ENCODE measurements around the gene CBLB.

The CBLB gene

DNA sequence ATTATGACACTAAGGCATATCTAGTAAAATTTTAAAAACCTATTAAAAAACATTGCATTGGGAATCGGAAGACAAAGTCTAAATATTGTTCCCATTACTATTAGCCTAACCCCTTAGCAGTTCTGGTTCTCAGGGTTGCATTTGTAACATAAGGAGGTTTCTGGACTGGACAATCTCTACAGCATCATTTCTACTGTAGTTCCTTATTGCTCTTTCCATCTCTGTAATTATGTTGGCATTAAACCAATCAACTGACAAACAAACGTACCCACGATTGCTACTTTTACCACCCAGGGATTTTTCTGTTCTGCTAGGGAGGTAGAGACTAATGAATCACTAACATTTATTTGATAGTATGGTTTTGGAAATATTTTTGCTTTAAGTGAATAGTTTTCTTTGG lies 190.8 kb downstream of the CBLB start:
- no peak for DNase-seq

- no peak for DNase-seq
These were observed 192.1 kb downstream of the CBLB start for GRCh38 chr3:105676621-105677300.

- no peak for DNase-seq
These were observed 194.3 kb downstream of the CBLB start for GRCh38 chr3:105674437-105675065.

DNA sequence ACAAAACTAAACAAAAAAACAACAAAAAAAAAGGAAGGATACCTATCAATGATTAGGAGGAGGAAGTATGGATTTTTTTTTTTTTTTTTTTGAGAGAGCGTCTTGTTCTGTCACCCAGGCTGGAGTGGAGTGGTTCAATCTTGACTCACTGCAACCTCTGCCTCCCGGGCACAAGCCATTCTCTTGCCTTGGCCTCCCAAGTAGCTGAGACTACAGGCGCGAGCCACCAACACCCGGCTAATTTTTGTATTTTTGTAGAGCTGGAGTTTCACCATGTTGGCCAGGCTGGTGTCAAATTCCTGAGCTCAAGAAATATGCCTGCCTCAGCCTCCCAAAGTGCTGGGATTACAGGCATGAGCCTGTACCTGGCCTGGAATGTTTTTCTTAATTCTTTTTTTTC lies 195.8 kb downstream of the CBLB start:
- DNase-seq = no peak

- DNase-seq = no peak
These were observed 206.5 kb downstream of the CBLB start for GRCh38 chr3:105662306-105662705.

DNA sequence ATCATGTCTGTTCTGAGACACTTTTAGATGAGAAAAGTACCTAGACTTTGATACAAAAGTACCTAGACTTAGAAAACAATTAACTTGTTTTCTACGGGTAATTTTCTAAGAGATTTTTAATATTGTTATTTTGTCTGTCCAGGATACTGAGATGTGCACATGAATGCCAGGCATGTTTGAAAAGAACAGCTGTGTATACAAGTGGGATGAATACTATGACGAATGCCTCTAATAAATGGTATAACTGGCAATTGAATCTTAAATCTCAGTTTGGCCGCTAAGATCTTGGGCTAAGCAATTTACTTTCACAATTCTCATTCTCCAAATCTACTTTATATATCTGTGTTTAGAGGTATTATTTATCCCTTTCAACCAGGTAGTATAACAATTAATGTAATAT lies 207.4 kb downstream of the CBLB start:
- DNase-seq = no peak

- DNase-seq = no peak
These were observed 211.9 kb downstream of the CBLB start for GRCh38 chr3:105656651-105657504.

DNA sequence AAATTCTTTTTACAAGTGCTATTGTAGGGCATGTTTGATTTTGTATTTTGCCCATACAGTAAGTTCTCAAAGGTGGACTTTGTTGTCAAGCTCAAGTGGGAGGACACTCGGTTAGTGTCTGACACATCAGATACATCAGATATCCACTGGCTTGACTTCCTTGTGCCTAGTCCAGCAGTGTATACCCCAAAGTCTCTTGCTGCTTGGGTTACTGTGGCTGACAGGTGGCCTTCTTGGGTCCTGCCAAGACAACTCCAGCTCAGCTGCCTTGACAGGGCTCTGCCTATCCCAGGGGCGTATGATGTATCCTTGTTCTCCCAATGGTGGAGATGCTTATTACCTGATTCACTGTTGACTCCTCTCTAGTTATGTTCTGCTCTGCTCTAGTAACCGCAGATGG lies 214.9 kb downstream of the CBLB start:
- no peak for DNase-seq

GRCh38 chr3:105653166-105653565 lies 215.6 kb downstream of the CBLB start:
- no peak for DNase-seq

GRCh38 chr3:105649480-105649879 lies 219.3 kb downstream of the CBLB start:
- DNase-seq = no peak

GRCh38 chr3:105647047-105647446 lies 221.8 kb downstream of the CBLB start:
- DNase-seq = no peak

GRCh38 chr3:105639131-105639530 lies 229.7 kb downstream of the CBLB start:
- DNase-seq = no peak

DNA sequence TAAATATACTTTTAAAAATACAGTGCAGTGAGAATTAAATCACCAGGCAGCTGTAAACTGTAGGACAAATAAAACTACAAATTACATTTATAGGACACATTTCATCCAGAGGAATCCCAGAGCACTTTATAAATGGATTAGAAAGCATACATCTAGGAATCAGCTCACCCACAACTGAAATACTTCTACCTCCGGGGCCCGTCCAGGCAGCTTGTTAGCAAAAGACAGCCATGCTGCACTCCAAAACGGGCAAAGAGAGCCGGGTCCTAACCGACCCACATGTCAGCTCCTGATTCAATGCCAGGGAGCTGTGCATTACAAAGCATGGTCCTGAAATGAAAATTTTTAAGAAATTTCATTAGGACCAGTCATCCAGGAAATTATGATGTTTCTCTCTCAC lies 234.1 kb downstream of the CBLB start:
- no peak for DNase-seq

GRCh38 chr3:105629718-105630117 lies 239.1 kb downstream of the CBLB start:
- no peak for DNase-seq

DNA sequence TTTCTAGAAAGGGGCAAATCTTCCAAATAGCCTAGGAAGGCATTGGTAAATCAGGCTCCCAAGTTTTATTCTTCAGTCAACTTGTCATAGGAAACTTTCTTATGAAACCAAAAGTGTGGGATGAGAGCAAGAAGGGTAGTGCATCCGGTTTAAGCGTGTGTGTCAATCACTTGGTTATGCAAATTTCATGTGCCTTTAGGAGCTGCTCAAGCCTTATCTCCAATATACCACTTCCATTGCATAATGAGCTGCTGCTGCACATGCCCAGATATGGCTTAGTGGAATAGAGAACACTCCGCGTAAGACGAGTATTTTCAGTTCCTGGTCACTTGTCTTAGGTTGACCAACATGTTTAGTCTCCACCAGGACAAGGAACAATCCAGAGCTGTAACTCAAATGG lies 242.1 kb downstream of the CBLB start:
- DNase-seq = no peak

DNA sequence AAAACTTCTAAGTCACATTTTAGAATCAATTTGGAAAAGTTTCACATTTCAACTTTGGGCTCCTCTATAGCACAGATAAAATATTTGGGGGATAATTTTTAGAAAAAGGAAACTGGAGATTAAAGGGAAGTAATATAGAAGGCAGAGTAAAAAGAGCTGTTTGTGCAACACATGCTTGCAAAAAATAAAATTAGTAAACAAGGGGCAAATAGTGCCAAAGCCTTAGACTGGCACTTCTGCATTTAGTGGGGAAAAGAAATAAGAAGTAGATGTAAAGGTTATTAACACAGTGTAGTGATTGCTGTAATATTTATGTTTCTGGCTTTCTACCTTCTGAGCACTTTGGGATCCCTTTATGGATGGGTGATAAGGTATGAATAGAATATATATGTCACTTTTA lies 246.6 kb downstream of the CBLB start:
- DNase-seq = no peak

GRCh38 chr3:105620236-105620635 lies 248.6 kb downstream of the CBLB start:
- DNase-seq = no peak

DNA sequence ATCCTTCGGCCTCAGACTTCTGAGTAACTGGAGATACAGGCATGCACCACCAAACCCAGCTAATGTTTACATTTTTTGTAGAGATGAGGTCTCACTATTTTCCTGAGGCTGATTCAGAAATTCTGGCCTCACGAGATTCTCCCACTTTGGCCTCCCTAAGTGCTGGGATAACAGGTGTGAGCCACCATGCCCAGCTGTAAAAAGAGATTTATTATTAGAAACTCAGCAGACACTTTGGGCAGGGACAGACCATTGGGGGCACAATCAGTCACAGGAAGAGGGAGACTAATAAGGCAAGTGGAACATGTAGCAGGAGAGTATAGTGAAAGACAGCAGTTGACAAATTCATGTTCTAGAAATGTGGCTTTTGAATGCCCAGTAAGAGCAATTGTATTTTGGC lies 249.2 kb downstream of the CBLB start:
- no peak for DNase-seq

DNA sequence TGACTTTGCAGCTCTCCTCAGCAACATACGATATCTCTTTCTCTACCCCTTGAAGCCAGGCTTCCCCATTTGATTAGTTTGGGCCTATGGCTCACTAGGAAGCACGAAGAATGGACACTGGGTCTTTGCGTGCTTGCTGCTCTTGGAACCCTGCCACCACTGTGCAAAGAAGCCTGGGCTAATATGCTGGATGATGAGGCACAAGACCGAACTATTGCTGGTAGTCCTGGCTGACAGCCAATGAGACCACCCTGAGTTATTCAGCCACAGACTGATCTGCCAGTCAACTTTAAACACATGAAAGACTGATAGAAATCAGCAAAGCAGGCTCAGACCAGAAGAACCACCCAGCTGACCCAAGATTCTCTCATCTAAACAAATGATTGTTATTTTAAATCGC lies 250.3 kb downstream of the CBLB start:
- DNase-seq = no peak

DNA sequence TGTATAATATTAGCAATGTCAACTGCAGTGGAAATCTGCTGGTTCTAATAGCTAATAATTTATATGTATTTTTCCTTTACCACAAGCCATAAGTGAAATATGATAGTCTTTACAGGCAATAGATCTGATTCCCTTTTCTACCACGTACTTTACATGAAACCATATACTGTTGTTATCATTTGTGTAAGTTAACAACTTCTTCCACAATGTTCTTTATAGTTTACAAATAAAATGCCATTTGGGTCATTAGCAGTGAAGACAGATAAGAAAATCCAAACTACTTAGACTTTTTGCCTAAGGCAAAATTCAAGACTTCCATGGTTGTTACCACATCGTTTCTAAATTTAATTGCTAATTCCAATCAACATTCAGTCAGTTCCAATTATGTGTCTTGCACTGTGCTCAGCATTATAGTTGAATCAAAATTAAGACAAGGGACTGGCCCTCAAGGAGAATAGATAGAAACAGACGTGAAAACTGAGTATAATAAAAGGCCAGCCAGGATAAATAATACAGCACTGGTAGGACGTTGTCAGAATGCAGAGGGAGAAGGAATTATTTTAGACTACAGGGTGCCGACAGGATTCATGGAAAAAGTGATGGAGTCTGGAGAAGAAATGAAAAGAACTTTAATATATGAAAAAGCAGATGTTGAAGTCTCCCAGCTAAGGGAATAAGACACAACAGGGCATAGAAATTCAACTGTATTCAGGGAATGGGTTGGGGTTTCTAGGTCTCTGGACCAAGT lies 252.3 kb downstream of the CBLB start:
- no peak for DNase-seq

DNA sequence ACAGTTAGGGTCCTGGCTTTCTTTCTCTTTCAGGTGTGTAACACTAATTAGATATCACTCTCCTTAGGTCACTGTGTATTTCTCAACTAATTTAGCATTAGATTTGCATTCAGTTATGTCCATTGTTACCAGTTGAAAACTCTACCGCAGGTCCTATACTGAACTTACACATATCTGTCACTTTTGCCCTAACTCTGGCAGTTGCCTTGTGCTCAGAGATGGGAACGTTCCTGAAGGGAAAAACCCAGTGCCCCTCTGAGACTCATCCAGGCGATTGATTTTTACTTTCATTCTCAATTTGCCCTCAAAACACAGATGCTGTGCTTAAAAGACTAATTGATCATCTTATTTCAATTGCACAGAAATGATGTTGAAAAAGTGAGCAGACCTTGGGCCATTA lies 253.0 kb downstream of the CBLB start:
- DNase-seq = no peak

DNA sequence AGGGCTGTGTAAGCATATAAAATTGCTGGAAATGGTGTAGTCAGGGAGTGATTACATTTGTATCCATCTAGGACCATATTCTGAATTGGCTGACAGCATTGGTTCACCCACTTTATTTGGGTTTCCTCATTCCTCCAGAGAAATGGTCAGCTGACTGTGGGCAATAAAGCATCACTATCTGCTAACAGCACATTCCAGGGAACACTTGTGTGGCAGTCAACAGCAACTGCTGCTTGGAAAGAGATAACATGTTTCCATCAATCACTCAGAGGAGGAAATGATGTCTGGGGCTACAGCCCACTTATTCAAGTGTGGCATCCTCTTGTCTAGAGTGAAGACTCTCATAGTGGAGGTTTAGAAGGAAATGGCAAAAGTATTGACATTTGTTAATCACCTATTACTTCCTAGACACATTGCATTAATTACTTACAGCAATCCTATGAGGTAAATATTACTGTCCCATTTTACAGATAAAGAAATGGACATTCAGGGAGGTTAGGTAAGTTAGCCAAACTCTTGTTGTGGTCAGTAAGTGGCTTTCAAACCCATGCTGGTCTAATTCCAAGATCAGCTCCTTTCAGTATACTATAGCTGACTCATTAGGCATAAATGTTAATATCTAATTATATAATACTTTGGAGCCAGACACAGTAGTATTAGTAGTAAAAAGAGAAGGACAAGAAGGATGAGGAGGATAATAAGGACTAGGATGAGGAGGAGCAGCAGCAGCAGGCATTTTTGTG lies 254.4 kb downstream of the CBLB start:
- DNase-seq = no peak

DNA sequence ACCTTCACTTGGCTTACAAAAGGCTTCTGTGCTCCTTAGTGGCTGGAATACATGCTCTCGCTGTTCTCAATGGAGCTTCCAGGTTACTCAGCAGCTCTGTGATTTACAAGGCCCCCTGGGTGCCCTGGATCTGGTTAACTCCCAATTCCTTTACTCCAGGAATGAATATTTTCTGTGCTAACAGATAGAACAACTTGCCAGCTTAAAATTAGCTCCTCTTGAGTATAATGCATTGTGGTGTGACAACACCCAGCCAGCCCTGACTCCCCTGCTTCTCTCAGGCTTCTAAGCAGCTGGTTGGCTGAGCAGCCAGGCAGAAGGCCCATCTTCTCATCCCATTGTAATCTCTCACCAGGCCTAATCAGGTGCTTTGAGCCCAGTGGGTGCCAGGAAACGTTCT lies 255.7 kb downstream of the CBLB start:
- DNase-seq = no peak

All from activated gamma-delta T cell (primary cell).